ENCODE data around the gene ENPP1. TPM values are rescaled to one million over a fixed set of nuclear protein-coding genes. Genes with fewer than 3 reads are reported as not detected.

The ENPP1 gene
- total RNA-seq, 1 experiment from 2014 or later = 29.7 TPM

- TF ChIP-seq AFF4 (CRISPR knock-in tag; IDR thresholded peaks at IDR 0.05; ENCODE audit: borderline replicate concordance) (no peak), RELA (CRISPR knock-in tag; IDR thresholded peaks at IDR 0.05; ENCODE audit: borderline replicate concordance) (no peak)
Observed at GRCh38 chr6:131819572-131820124, 11.8 kb downstream of the ENPP1 start (continued).

DNA sequence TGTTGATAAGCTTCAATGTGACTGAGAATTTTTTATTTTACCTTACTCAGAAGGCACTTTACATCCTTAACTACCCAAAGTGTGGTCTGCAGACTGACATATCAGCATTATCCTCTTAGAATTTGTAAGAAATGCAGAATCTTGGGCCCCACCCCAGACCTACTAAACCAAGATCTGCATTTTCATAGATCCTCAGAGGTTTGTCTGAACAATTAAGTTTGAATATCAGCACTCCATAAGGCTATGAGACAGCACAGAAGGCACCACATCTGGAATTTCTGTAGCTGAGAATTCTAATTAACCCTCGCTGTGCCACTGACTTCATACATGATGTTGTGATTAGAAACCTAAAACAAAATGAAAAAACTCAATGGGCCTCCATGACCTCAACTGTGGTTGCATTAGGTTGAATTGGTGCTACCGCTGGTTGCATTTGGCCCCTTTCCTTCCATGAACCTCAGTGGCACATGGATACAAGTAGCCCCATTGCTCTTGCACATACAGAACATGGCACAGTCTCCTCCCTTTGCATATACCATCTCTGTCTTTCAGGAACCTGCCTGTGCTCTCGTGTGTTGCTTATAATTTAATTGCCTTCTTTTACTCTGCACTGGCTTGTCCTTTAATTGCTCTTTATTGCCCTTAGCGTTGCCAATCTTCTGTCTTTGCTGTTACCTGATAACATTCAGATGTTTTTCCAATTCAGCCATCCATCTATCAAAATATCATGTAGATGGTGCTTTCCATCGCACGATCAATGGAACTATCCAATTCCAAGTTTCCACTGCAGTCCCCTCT is 13.4 kb downstream of the ENPP1 start:
- H3K36me3 Mint-ChIP-seq = no peaks in the 10 kb centered on the region; the same call in 1 of the 2 replicates
- CTCF ChIA-PET = no interaction called here
- no peaks in the 10 kb centered on the region for H3K27me3 Mint-ChIP-seq (ENCODE audit: low read depth)
- POLR2A ChIA-PET = no interaction called here
- peaks cover 8% of the 10 kb centered on the region for H3K4me1 Mint-ChIP-seq
- no peaks in the 10 kb centered on the region for H3K9me3 Mint-ChIP-seq
- ATAC-seq (no peak), DNase-seq (ENCODE audit: low spot score) (no peak)
- H3K4me3 Mint-ChIP-seq = no peak overlapping the region
- no peak overlapping the region for H3K27ac Mint-ChIP-seq
- TF ChIP-seq ESRRA (CRISPR knock-in tag; IDR thresholded peaks at IDR 0.05; ENCODE audit: borderline replicate concordance) (no peak), ARID4B (CRISPR knock-in tag; IDR thresholded peaks at IDR 0.05; ENCODE audit: borderline replicate concordance) (no peak), TEAD1 (CRISPR knock-in tag; IDR thresholded peaks at IDR 0.05) (no peak), ZNF671 (CRISPR knock-in tag; IDR thresholded peaks at IDR 0.05) (no peak), ETV6 (CRISPR knock-in tag; IDR thresholded peaks at IDR 0.05) (no peak), KAT7 (CRISPR knock-in tag; IDR thresholded peaks at IDR 0.05; ENCODE audit: borderline replicate concordance) (no peak), NFATC4 (CRISPR knock-in tag; IDR thresholded peaks at IDR 0.05) (no peak), FOXJ3 (CRISPR knock-in tag; IDR thresholded peaks at IDR 0.05; ENCODE audit: borderline replicate concordance) (no peak), IRF1 (CRISPR knock-in tag; IDR thresholded peaks at IDR 0.05) (no peak), SMAD4 (CRISPR knock-in tag; IDR thresholded peaks at IDR 0.05) (no peak), NR2C2 (CRISPR knock-in tag; IDR thresholded peaks at IDR 0.05) (no peak), ZNF425 (CRISPR knock-in tag; conservative IDR thresholded peaks at IDR 0.05) (no peak), FOXP4 (CRISPR knock-in tag; IDR thresholded peaks at IDR 0.05) (no peak), MLX (CRISPR knock-in tag; IDR thresholded peaks at IDR 0.05) (no peak), GABPB1 (CRISPR knock-in tag; IDR thresholded peaks at IDR 0.05) (no peak), ZMAT4 (CRISPR knock-in tag; IDR thresholded peaks at IDR 0.05) (no peak)
- TF ChIP-seq, protein P1, sequence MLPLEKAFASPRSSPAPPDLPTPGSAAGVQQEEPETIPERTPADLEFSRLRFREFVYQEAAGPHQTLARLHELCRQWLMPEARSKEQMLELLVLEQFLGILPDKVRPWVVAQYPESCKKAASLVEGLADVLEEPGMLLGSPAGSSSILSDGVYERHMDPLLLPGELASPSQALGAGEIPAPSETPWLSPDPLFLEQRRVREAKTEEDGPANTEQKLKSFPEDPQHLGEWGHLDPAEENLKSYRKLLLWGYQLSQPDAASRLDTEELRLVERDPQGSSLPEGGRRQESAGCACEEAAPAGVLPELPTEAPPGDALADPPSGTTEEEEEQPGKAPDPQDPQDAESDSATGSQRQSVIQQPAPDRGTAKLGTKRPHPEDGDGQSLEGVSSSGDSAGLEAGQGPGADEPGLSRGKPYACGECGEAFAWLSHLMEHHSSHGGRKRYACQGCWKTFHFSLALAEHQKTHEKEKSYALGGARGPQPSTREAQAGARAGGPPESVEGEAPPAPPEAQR (CRISPR knock-in tag; IDR thresholded peaks at IDR 0.05) = no peak

Data from WTC11 (cell line).